Mesendoderm (in vitro differentiated cells): ENCODE data around the gene SLC16A12.
A peak's percentile ranks its signal among the peaks of the same experiment; 100 is the strongest.

Experiments used
- DNase-seq: peaks from one replicate; pipeline ENCODE4 v3.0.0; 2013
- H2AK5ac ChIP-seq: 2 replicates; pipeline ENCODE4 v1.6.1; 2013; ENCODE audit warnings: low read length, inconsistent platforms
- H2BK120ac ChIP-seq: 2 replicates; pipeline ENCODE4 v1.6.1; 2013; ENCODE audit warnings: low read depth, mild to moderate bottlenecking, low read length, moderate library complexity, mixed read lengths
- H2BK15ac ChIP-seq: replicated peaks from 2 replicates; pipeline ENCODE4 v1.6.1; 2013; ENCODE audit warnings: low read depth, mild to moderate bottlenecking, moderate library complexity
- H2BK5ac ChIP-seq: 2 replicates; pipeline ENCODE4 v1.6.1; 2013; ENCODE audit warnings: low read length, inconsistent platforms
- H3K18ac ChIP-seq: 2 replicates; pipeline ENCODE4 v1.6.1; 2013; ENCODE audit warnings: mild to moderate bottlenecking, low read length, mixed read lengths
- H3K23ac ChIP-seq: one replicate; pipeline ENCODE4 v1.6.1; 2013; ENCODE audit warnings: low read length
- H3K27ac ChIP-seq: 2 replicates; pipeline ENCODE4 v1.5.1; 2013; ENCODE audit warnings: low read depth, mild to moderate bottlenecking, inconsistent platforms, low read length, moderate library complexity
- H3K27me3 ChIP-seq: 2 replicates; pipeline ENCODE4 v1.6.1; 2013; ENCODE audit warnings: low read length, control low read depth, mild to moderate bottlenecking, inconsistent platforms; ENCODE audit not compliant: insufficient read depth, poor library complexity
- H3K36me3 ChIP-seq: 2 replicates; pipeline ENCODE4 v1.6.1; 2013; ENCODE audit warnings: low read length, inconsistent platforms; ENCODE audit not compliant: control insufficient read depth, insufficient read depth
- H3K4ac ChIP-seq: one replicate; pipeline ENCODE4 v1.6.1; 2013; ENCODE audit warnings: low read depth, mild to moderate bottlenecking, low read length, moderate library complexity
- H3K4me1 ChIP-seq: 2 replicates; pipeline ENCODE4 v1.6.1; 2013; ENCODE audit warnings: low read depth, low read length, inconsistent platforms; ENCODE audit not compliant: control insufficient read depth
- H3K4me2 ChIP-seq: 2 replicates; pipeline ENCODE4 v1.6.1; 2013; ENCODE audit warnings: low read length
- H3K4me3 ChIP-seq: 2 replicates; pipeline ENCODE4 v1.5.1; 2013; ENCODE audit warnings: mild to moderate bottlenecking, low read length
- H3K56ac ChIP-seq: one replicate; pipeline ENCODE4 v1.6.1; 2013; ENCODE audit warnings: low read length
- H3K79me1 ChIP-seq: 2 replicates; pipeline ENCODE4 v1.6.1; 2013; ENCODE audit warnings: low read length, inconsistent platforms
- H3K79me2 ChIP-seq: 2 replicates; pipeline ENCODE4 v1.6.1; 2013; ENCODE audit warnings: mild to moderate bottlenecking, low read length; ENCODE audit not compliant: control insufficient read depth, insufficient read depth
- H3K9ac ChIP-seq: 2 replicates; pipeline ENCODE4 v1.6.1; 2013; ENCODE audit warnings: low read length, inconsistent platforms
- H4K5ac ChIP-seq: one replicate; pipeline ENCODE4 v1.6.1; 2013; ENCODE audit warnings: low read length
- H4K8ac ChIP-seq: one replicate; pipeline ENCODE4 v1.6.1; 2013; ENCODE audit warnings: low read depth, mild to moderate bottlenecking, control low read depth, low read length, moderate library complexity
- WGBS: extraction: QIAGEN DNeasy Blood & Tissue Kit; methylation state at CpG from one replicate; pipeline ENCODE4 v1.1.7; 2013; ENCODE audit warnings: low lambda C conversion rate, missing lambda C conversion rate; ENCODE audit not compliant: insufficient coverage; ENCODE audit errors: extremely low coverage; 5-methylcytosine and 5-hydroxymethylcytosine counted together

The SLC16A12 gene

GRCh38 chr10:89479771-89480446 lies 55.5 kb downstream of the SLC16A12 start:
- H3K4me3 ChIP-seq, result no peak overlapping the region
- H3K18ac ChIP-seq, result no peak overlapping the region
- no peak overlapping the region for H3K23ac ChIP-seq
- no peak overlapping the region for H3K27ac ChIP-seq
- H3K79me1 ChIP-seq, result no peaks in the 10 kb centered on the region
- no CpG with 5 or more reads among the region's 1 CpG for WGBS
- H4K8ac ChIP-seq, result no peak overlapping the region
- no peak overlapping the region for H4K5ac ChIP-seq
- H2AK5ac ChIP-seq, result no peak overlapping the region
- H3K79me2 ChIP-seq, result no peaks in the 10 kb centered on the region
- no peak overlapping the region for H2BK5ac ChIP-seq
- H3K56ac ChIP-seq, result no peak overlapping the region
- H3K4ac ChIP-seq, result no peak overlapping the region
- H2BK120ac ChIP-seq, result no peak overlapping the region
- H3K4me1 ChIP-seq, result peaks cover 4% of the 10 kb centered on the region
- no peak overlapping the region for H3K9ac ChIP-seq
- H3K36me3 ChIP-seq, result no peaks in the 10 kb centered on the region
- DNase-seq, result no peak
- no peak overlapping the region for H2BK15ac ChIP-seq
- H3K27me3 ChIP-seq, result no peaks in the 10 kb centered on the region
- H3K4me2 ChIP-seq, result no peak overlapping the region

GRCh38 chr10:89478739-89479654 lies 56.4 kb downstream of the SLC16A12 start:
- Histone ChIP-seq H2BK15ac (no peak overlapping the region), H3K56ac (no peak overlapping the region), H2AK5ac (no peak overlapping the region), H3K4me2 (no peak overlapping the region), H4K8ac (no peak overlapping the region), H2BK120ac (no peak overlapping the region), H3K4me3 (no peak overlapping the region), H3K27ac (no peak overlapping the region), H3K9ac (no peak overlapping the region), H2BK5ac (no peak overlapping the region), H3K23ac (no peak overlapping the region), H3K79me2 (no peaks in the 10 kb centered on the region), H3K18ac (no peak overlapping the region), H4K5ac (no peak overlapping the region), H3K27me3 (no peaks in the 10 kb centered on the region), H3K4me1 (peaks cover 4% of the 10 kb centered on the region), H3K36me3 (no peaks in the 10 kb centered on the region), H3K4ac (no peak overlapping the region), H3K79me1 (no peaks in the 10 kb centered on the region)
- WGBS, result no CpG with 5 or more reads among the region's 5 CpGs
- DNase-seq, result peak; percentile 41

- WGBS, result no CpG with 5 or more reads among the region's 4 CpGs
- Histone ChIP-seq H3K18ac (no peak overlapping the region), H2AK5ac (no peak overlapping the region), H3K4me2 (no peak overlapping the region), H3K36me3 (no peaks in the 10 kb centered on the region), H3K56ac (no peak overlapping the region), H3K9ac (no peak overlapping the region), H2BK15ac (no peak overlapping the region), H4K8ac (no peak overlapping the region), H2BK120ac (no peak overlapping the region), H3K4ac (no peak overlapping the region), H3K27me3 (no peaks in the 10 kb centered on the region), H2BK5ac (no peak overlapping the region), H3K4me3 (no peak overlapping the region), H3K79me1 (no peaks in the 10 kb centered on the region), H4K5ac (no peak overlapping the region), H3K79me2 (no peaks in the 10 kb centered on the region), H3K27ac (no peak overlapping the region), H3K4me1 (peaks cover 4% of the 10 kb centered on the region), H3K23ac (no peak overlapping the region)
- DNase-seq, result peak; percentile 88
Observed at GRCh38 chr10:89478085-89478738, 57.2 kb downstream of the SLC16A12 start.

GRCh38 chr10:89476150-89476549 lies 59.2 kb downstream of the SLC16A12 start:
- no peak overlapping the region for H3K18ac ChIP-seq
- no peaks in the 10 kb centered on the region for H3K79me2 ChIP-seq
- no peak overlapping the region for H3K4me3 ChIP-seq
- H3K23ac ChIP-seq, result no peak overlapping the region
- no peak overlapping the region for H2BK120ac ChIP-seq
- H4K5ac ChIP-seq, result no peak overlapping the region
- no peak overlapping the region for H3K4me2 ChIP-seq
- no peak overlapping the region for H2AK5ac ChIP-seq
- no peak for DNase-seq
- H3K27ac ChIP-seq, result no peak overlapping the region
- no peak overlapping the region for H2BK15ac ChIP-seq
- no peak overlapping the region for H3K56ac ChIP-seq
- no peaks in the 10 kb centered on the region for H3K27me3 ChIP-seq
- H3K79me1 ChIP-seq, result no peaks in the 10 kb centered on the region
- no peaks in the 10 kb centered on the region for H3K36me3 ChIP-seq
- H3K4ac ChIP-seq, result no peak overlapping the region
- H3K4me1 ChIP-seq, result peaks cover 4% of the 10 kb centered on the region
- WGBS, result no CpG with 5 or more reads among the region's 6 CpGs
- H4K8ac ChIP-seq, result no peak overlapping the region
- H3K9ac ChIP-seq, result no peak overlapping the region
- no peak overlapping the region for H2BK5ac ChIP-seq

- no peak overlapping the region for H3K4me2 ChIP-seq
- no peak overlapping the region for H3K27ac ChIP-seq
- H3K79me2 ChIP-seq, result no peaks in the 10 kb centered on the region
- no peak for DNase-seq
- H3K4me1 ChIP-seq, result peaks cover 4% of the 10 kb centered on the region
- no peak overlapping the region for H3K9ac ChIP-seq
- H2BK15ac ChIP-seq, result no peak overlapping the region
- no peaks in the 10 kb centered on the region for H3K79me1 ChIP-seq
- H2BK5ac ChIP-seq, result no peak overlapping the region
- no peaks in the 10 kb centered on the region for H3K27me3 ChIP-seq
- no peak overlapping the region for H3K56ac ChIP-seq
- H3K23ac ChIP-seq, result no peak overlapping the region
- H4K8ac ChIP-seq, result no peak overlapping the region
- H2AK5ac ChIP-seq, result no peak overlapping the region
- no peak overlapping the region for H4K5ac ChIP-seq
- H3K18ac ChIP-seq, result no peak overlapping the region
- no peak overlapping the region for H2BK120ac ChIP-seq
- H3K4me3 ChIP-seq, result no peak overlapping the region
- WGBS, result no CpG with 5 or more reads among the region's 4 CpGs
- no peak overlapping the region for H3K4ac ChIP-seq
- no peaks in the 10 kb centered on the region for H3K36me3 ChIP-seq
Observed at GRCh38 chr10:89475591-89475998, 59.8 kb downstream of the SLC16A12 start.
